H1 (cell line): ENCODE measurements around the gene PTPRO. TPM values are rescaled to one million over a fixed set of nuclear protein-coding genes. Genes with fewer than 3 reads are reported as not detected.

Source experiments
- CTCF ChIA-PET: fragments of 300-600 bp; sonication (Branson Sonifier 250); formaldehyde crosslinking; loops from one replicate; lab custom pipeline; 2021; ENCODE audit not compliant: partially characterized antibody; lab: Charles Lee
- POLR2A ChIA-PET: fragments of 300-600 bp; sonication (Branson Sonifier 250); formaldehyde crosslinking; loops from one replicate; lab custom pipeline; 2021; ENCODE audit warnings: inconsistent platforms; ENCODE audit not compliant: partially characterized antibody; lab: Charles Lee
- DNase-seq, 2 experiments: peaks; one replicate each; pipeline versions ENCODE4 v3.0.0 to v3.0.0-alpha.2; 2010 to 2022; ENCODE audit warnings: low spot score in 2 of 2, low read depth in 1 of 2, mixed read lengths in 1 of 2
- FAIRE-seq: peaks from 2 replicates; lab custom pipeline; 2011; peaks lifted over from hg19 to GRCh38; lab: Jason Lieb, UNC
- H2AFZ ChIP-seq: 2 replicates; pipeline ENCODE4 v1.8.1; 2012; ENCODE audit warnings: low read length, inconsistent platforms
- H2AK5ac ChIP-seq: 2 replicates; pipeline ENCODE4 v1.6.1; 2013; ENCODE audit warnings: low read depth, low read length
- H2BK120ac ChIP-seq: replicated peaks from 2 replicates; pipeline ENCODE3; 2013; ENCODE audit warnings: low read depth, low read length, inconsistent platforms
- H2BK12ac ChIP-seq: 2 replicates; pipeline ENCODE4 v1.6.1; 2013; ENCODE audit warnings: low read depth, low read length
- H2BK15ac ChIP-seq: 2 replicates; pipeline ENCODE4 v1.6.1; 2013; ENCODE audit warnings: low read length
- H2BK20ac ChIP-seq: 2 replicates; pipeline ENCODE4 v1.6.1; 2013; ENCODE audit warnings: low read length
- H2BK5ac ChIP-seq: 2 replicates; pipeline ENCODE4 v1.6.1; 2013; ENCODE audit warnings: low read depth, low read length
- H3K14ac ChIP-seq: 2 replicates; pipeline ENCODE4 v1.6.1; 2013; ENCODE audit warnings: inconsistent platforms; ENCODE audit not compliant: insufficient read length
- H3K18ac ChIP-seq: 2 replicates; pipeline ENCODE4 v1.6.1; 2013; ENCODE audit warnings: low read length; ENCODE audit errors: extremely low read depth
- H3K23ac ChIP-seq: 2 replicates; pipeline ENCODE4 v1.6.1; 2013; ENCODE audit warnings: inconsistent platforms; ENCODE audit not compliant: insufficient read length
- H3K23me2 ChIP-seq: 2 replicates; pipeline ENCODE4 v1.6.1; 2013; ENCODE audit warnings: low read depth, low read length
- H3K27ac ChIP-seq: 2 replicates; pipeline ENCODE4 v1.6.1; 2011; ENCODE audit warnings: low read depth, low read length, inconsistent platforms
- H3K27me3 ChIP-seq, 4 experiments: replicated peaks in 1 of 4; 1 replicate in 1 of 4; 2 replicates in 3 of 4; pipeline versions ENCODE4 v1.6.1 to v1.8.1; 2011 to 2013; ENCODE audit warnings: low read length in 3 of 4, mild to moderate bottlenecking in 3 of 4, inconsistent platforms in 2 of 4, mixed read lengths in 2 of 4, moderate library complexity in 1 of 4; ENCODE audit not compliant: control insufficient read depth in 3 of 4, insufficient read depth in 3 of 4; ENCODE audit errors: extremely low read depth in 1 of 4
- H3K36me3 ChIP-seq, 4 experiments: 2 replicates each; pipeline versions ENCODE4 v1.6.1 to v1.8.1; 2011 to 2013; ENCODE audit warnings: mild to moderate bottlenecking in 4 of 4, low read length in 3 of 4, moderate library complexity in 2 of 4, control low read depth in 1 of 4, inconsistent platforms in 1 of 4; ENCODE audit not compliant: insufficient read depth in 4 of 4, control insufficient read depth in 2 of 4
- H3K4ac ChIP-seq: replicated peaks from 2 replicates; pipeline ENCODE3; 2013; ENCODE audit warnings: low read length, low read depth, mixed read lengths, inconsistent platforms; ENCODE audit not compliant: insufficient read length
- H3K4me1 ChIP-seq, 4 experiments: replicated peaks in 1 of 4; 1 replicate in 1 of 4; 2 replicates in 3 of 4; pipeline versions ENCODE4 v1.6.1 to v1.8.1; 2011 to 2013; ENCODE audit warnings: low read length in 3 of 4, inconsistent platforms in 2 of 4, mixed read lengths in 1 of 4; ENCODE audit not compliant: insufficient read depth in 4 of 4, control insufficient read depth in 3 of 4
- H3K4me2 ChIP-seq, 2 experiments: 2 replicates each; pipeline versions ENCODE4 v1.6.1 to v1.8.1; 2011 to 2013; ENCODE audit warnings: low read depth in 2 of 2, low read length in 2 of 2, control low read depth in 1 of 2, inconsistent platforms in 1 of 2, mild to moderate bottlenecking in 1 of 2; ENCODE audit not compliant: insufficient read depth in 1 of 2
- H3K4me3 ChIP-seq, 4 experiments: fragments of 200-600, 300-600 bp in 1 of 4; sonication (generic), shearing (Covaris generic), sonication (Bioruptor Twin) in 1 of 4; 2 replicates each; pipeline versions ENCODE4 v1.5.1 to v1.8.1; 2011 to 2016; ENCODE audit warnings: low read length in 4 of 4, low read depth in 3 of 4, control low read depth in 2 of 4, inconsistent platforms in 2 of 4, mild to moderate bottlenecking in 2 of 4, mixed read lengths in 1 of 4, moderate library complexity in 1 of 4; ENCODE audit not compliant: insufficient read depth in 2 of 4; ENCODE audit errors: extremely low read depth in 1 of 4
- H3K56ac ChIP-seq: replicated peaks from 2 replicates; pipeline ENCODE3; 2013; ENCODE audit warnings: low read depth, mild to moderate bottlenecking, mixed read lengths, low read length, inconsistent platforms; ENCODE audit not compliant: insufficient read length
- H3K79me1 ChIP-seq: 2 replicates; pipeline ENCODE4 v1.6.1; 2013; ENCODE audit warnings: low read depth, low read length, control low read depth
- H3K79me2 ChIP-seq, 2 experiments: 2 replicates each; pipeline versions ENCODE4 v1.6.1 to v1.8.1; 2012 to 2013; ENCODE audit warnings: low read length in 2 of 2, mild to moderate bottlenecking in 2 of 2, inconsistent platforms in 1 of 2; ENCODE audit not compliant: insufficient read depth in 2 of 2, control insufficient read depth in 1 of 2
- H3K9ac ChIP-seq, 4 experiments: replicated peaks in 1 of 4; 1 replicate in 1 of 4; 2 replicates in 3 of 4; pipeline versions ENCODE4 v1.6.1 to v1.8.1; 2011 to 2013; ENCODE audit warnings: low read depth in 3 of 4, low read length in 3 of 4, control low read depth in 2 of 4, mild to moderate bottlenecking in 2 of 4, moderate library complexity in 2 of 4, inconsistent platforms in 1 of 4; ENCODE audit errors: extremely low read depth in 1 of 4
- H3K9me3 ChIP-seq, 2 experiments: 2 replicates each; pipeline versions ENCODE4 v1.6.1 to v1.8.1; 2012 to 2013; ENCODE audit warnings: mild to moderate bottlenecking in 2 of 2, moderate library complexity in 2 of 2, control low read depth in 1 of 2, inconsistent platforms in 1 of 2, low read depth in 1 of 2, low read length in 1 of 2, mixed read lengths in 1 of 2; ENCODE audit not compliant: insufficient read depth in 2 of 2
- H4K20me1 ChIP-seq, 2 experiments: replicated peaks in 1 of 2; 2 replicates each; pipeline versions ENCODE3 to v1.8.1; 2011 to 2013; ENCODE audit warnings: inconsistent platforms in 2 of 2, low read length in 2 of 2, mild to moderate bottlenecking in 1 of 2; ENCODE audit not compliant: insufficient read depth in 2 of 2, control insufficient read depth in 1 of 2
- H4K5ac ChIP-seq: 2 replicates; pipeline ENCODE4 v1.6.1; 2013; ENCODE audit warnings: low read length, low read depth, mixed read lengths, inconsistent platforms; ENCODE audit not compliant: insufficient read length
- H4K8ac ChIP-seq: 2 replicates; pipeline ENCODE4 v1.8.0; 2013; ENCODE audit warnings: mild to moderate bottlenecking, moderate library complexity, low read length, inconsistent platforms; ENCODE audit not compliant: insufficient read depth; ENCODE audit errors: extremely low read depth
- H4K91ac ChIP-seq: replicated peaks from 2 replicates; pipeline ENCODE3; 2013; ENCODE audit warnings: low read length, mixed read lengths, inconsistent platforms; ENCODE audit not compliant: insufficient read length
- BCL11A ChIP-seq, 2 experiments: IDR thresholded peaks; one replicate each; pipeline ENCODE4 v1.6.1; 2011; ENCODE audit warnings: low read depth in 2 of 2, low read length in 2 of 2, mild to moderate bottlenecking in 2 of 2
- E2F6 ChIP-seq: IDR thresholded peaks from 2 replicates; pipeline ENCODE4 v1.6.1; 2012; ENCODE audit warnings: inconsistent platforms
- FOSL1 ChIP-seq: IDR thresholded peaks from 2 replicates; pipeline ENCODE4 v1.6.1; 2011; ENCODE audit warnings: mild to moderate bottlenecking, low read depth, low read length, moderate library complexity; ENCODE audit not compliant: insufficient read depth
- KDM4A ChIP-seq: IDR thresholded peaks from one replicate; pipeline ENCODE4 v1.7.1; 2012; ENCODE audit warnings: low read depth, mild to moderate bottlenecking, moderate library complexity, low read length, inconsistent platforms; ENCODE audit not compliant: severe bottlenecking
- KDM5A ChIP-seq: fragments of 200-600 bp; IDR thresholded peaks from 2 replicates; pipeline ENCODE4 v1.7.1; 2012; ENCODE audit warnings: mild to moderate bottlenecking, low read length, inconsistent platforms, mixed read lengths
- POLR2A ChIP-seq, 2 experiments: IDR thresholded peaks; 1 replicate in 1 of 2; 2 replicates in 1 of 2; pipeline ENCODE4 v1.6.1; 2011; ENCODE audit warnings: low read depth in 2 of 2, low read length in 2 of 2, mild to moderate bottlenecking in 2 of 2; ENCODE audit errors: control extremely low read depth in 1 of 2
- SIRT6 ChIP-seq: IDR thresholded peaks from one replicate; pipeline ENCODE4 v1.7.1; 2012; ENCODE audit warnings: low read length, inconsistent platforms
- TBP ChIP-seq: IDR thresholded peaks from 2 replicates; pipeline ENCODE4 v1.6.1; 2011; ENCODE audit warnings: low read depth, low read length, improper control_type of control experiment
- ZNF274 ChIP-seq: IDR thresholded peaks from 2 replicates; pipeline ENCODE4 v1.7.0; 2012; ENCODE audit warnings: low read length, borderline replicate concordance; ENCODE audit errors: extremely low read depth
- WGBS, 2 experiments: shearing (Covaris generic) in 1 of 2; methylation state at CpG; one replicate each; pipeline versions ENCODE4 v1.1.6 to v1.1.7; 2013 to 2015; ENCODE audit warnings: low lambda C conversion rate in 2 of 2, mixed read lengths in 2 of 2, inconsistent platforms in 1 of 2, low coverage in 1 of 2, missing lambda C conversion rate in 1 of 2; ENCODE audit not compliant: insufficient replicate concordance in 2 of 2, insufficient coverage in 1 of 2, insufficient read length in 1 of 2; ENCODE audit errors: extremely low coverage in 1 of 2, missing lambda C conversion rate in 1 of 2; 5-methylcytosine and 5-hydroxymethylcytosine counted together
- polyA plus RNA-seq, 7 experiments: library from polyadenylated mRNA; depleted of rRNA in 3 of 7; stranded (reverse) in 5 of 7; unstranded in 2 of 7; fragments of >200 nt in 5 of 7; fragments of 200-250 nt in 2 of 7; gene quantifications; 1 replicate in 5 of 7; 2 replicates in 1 of 7; 4 replicates in 1 of 7; pipeline versions ENCODE4 v1.2.1 to v1.2.3, GENCODE V29; 2011 to 2013; ENCODE audit warnings: missing spikeins in 2 of 7, mixed read lengths in 2 of 7
- total RNA-seq: library from RNA; stranded (reverse); fragmentation: NEBNext Ultra II Directional; extraction: Animal tissue kit (Norgen Biotek cat#: 25700); gene quantifications from 2 replicates; pipeline ENCODE4 v1.2.1, GENCODE V29; 2021
- TF ChIP-seq, protein P1 (sequence below), 3 experiments: IDR thresholded peaks; 1 replicate in 2 of 3; 2 replicates in 1 of 3; pipeline versions ENCODE4 v1.5.1 to v1.6.1; 2011; ENCODE audit warnings: low read length in 3 of 3, mild to moderate bottlenecking in 3 of 3, inconsistent platforms in 2 of 3, low read depth in 1 of 3, moderate library complexity in 1 of 3; ENCODE audit not compliant: insufficient read depth in 1 of 3; ENCODE audit errors: control extremely low read depth in 1 of 3

Gene PTPRO
- total and polyA plus RNA-seq, 2 of the 8 experiments (the other 6 are each of a cell fraction or from before 2014, with no cell fraction given), result 0.73 to 1.7 TPM

DNA sequence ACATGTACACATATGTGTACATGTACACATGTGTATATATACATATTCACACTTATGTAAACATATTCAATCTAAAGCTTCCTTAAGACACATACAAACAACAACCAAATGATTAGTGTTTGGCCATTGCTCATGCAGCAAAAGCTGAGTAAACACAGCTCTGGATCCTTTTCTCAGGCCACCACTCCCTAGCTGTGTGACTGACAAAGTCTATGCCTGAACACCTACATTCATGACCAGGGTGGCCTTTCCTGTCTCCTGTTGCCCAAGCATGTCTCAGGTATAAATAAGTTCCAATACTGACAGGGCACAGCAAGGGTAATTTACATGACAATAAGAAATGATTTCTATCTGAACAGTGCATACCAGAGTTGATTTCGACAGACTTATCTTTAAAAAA lies 1.4 kb upstream of the PTPRO start:
- Histone ChIP-seq H3K14ac (no peak overlapping the region), H3K4me3 (no peak overlapping the region), H2BK15ac (no peak overlapping the region), H2AK5ac (no peak overlapping the region), H3K23ac (no peak overlapping the region), H3K4ac (no peak overlapping the region), H3K9ac (no peak overlapping the region), H3K36me3 (no peaks in the 10 kb centered on the region), H2BK20ac (no peak overlapping the region), H3K27ac (no peak overlapping the region), H3K79me1 (no peaks in the 10 kb centered on the region), H4K8ac (no peak overlapping the region), H2BK5ac (no peak overlapping the region), H4K20me1 (no peaks in the 10 kb centered on the region), H3K27me3 (peaks cover 0 to 10% (median 4%) of the 10 kb centered on the region in 4 experiments; a peak in 5 of 7 replicates), H3K4me2 (no peak overlapping the region), H3K18ac (no peak overlapping the region), H2BK120ac (no peak overlapping the region), H4K91ac (no peak overlapping the region), H3K4me1 (no peaks in the 10 kb centered on the region; a peak in 1 of 7 replicates), H3K56ac (no peak overlapping the region), H4K5ac (no peak overlapping the region), H3K23me2 (peaks cover 9% of the 10 kb centered on the region), H2AFZ (no peak overlapping the region), H3K9me3 (no peaks in the 10 kb centered on the region), H2BK12ac (no peak overlapping the region), H3K79me2 (no peaks in the 10 kb centered on the region)
- DNase-seq (no peak), FAIRE-seq (no peak)
- 100% methylated on average over 1 of the region's 1 CpG; no CpG with 5 or more reads in 1 of the 2 experiments for WGBS, 2 experiments
- POLR2A ChIA-PET, result no interaction called here
- CTCF ChIA-PET, result interaction anchor here (0.7 to 1.0 kb wide), 4 partner anchors 143 to 536 kb away, joined by 3 to 6 read pairs (median 4); no protein-coding TSS in a partner anchor
- no peak for TF ChIP-seq TBP
- TF ChIP-seq KDM4A, result no peak
- no peak for TF ChIP-seq FOSL1
- TF ChIP-seq BCL11A (IDR thresholded peaks at IDR 0.05; ENCODE audit: low read depth in 2 of 2, low read length in 2 of 2), result no peak
- no peak for TF ChIP-seq POLR2A (IDR thresholded peaks at IDR 0.05; ENCODE audit: control extremely low read depth in 1 of 2, low read depth in 2 of 2, low read length in 2 of 2)
- no peak for TF ChIP-seq SIRT6
- TF ChIP-seq, protein P1, sequence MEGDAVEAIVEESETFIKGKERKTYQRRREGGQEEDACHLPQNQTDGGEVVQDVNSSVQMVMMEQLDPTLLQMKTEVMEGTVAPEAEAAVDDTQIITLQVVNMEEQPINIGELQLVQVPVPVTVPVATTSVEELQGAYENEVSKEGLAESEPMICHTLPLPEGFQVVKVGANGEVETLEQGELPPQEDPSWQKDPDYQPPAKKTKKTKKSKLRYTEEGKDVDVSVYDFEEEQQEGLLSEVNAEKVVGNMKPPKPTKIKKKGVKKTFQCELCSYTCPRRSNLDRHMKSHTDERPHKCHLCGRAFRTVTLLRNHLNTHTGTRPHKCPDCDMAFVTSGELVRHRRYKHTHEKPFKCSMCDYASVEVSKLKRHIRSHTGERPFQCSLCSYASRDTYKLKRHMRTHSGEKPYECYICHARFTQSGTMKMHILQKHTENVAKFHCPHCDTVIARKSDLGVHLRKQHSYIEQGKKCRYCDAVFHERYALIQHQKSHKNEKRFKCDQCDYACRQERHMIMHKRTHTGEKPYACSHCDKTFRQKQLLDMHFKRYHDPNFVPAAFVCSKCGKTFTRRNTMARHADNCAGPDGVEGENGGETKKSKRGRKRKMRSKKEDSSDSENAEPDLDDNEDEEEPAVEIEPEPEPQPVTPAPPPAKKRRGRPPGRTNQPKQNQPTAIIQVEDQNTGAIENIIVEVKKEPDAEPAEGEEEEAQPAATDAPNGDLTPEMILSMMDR (IDR thresholded peaks at IDR 0.05; ENCODE audit: control extremely low read depth in 1 of 3, insufficient read depth in 1 of 3, low read depth in 1 of 3, low read length in 3 of 3), result no peak
- no peak for TF ChIP-seq E2F6
- TF ChIP-seq KDM5A, result no peak
- TF ChIP-seq ZNF274, result no peak
